ENCODE data around the gene SPDYE4.

SPDYE4 gene

GRCh38 chr17:8740486-8740885 lies 17.9 kb downstream of the SPDYE4 start:
- peak overlapping the region; percentile 71 for H3K4me3 ChIP-seq (ENCODE audit: low read length)
- peaks cover 8% of the 10 kb centered on the region; the same call in 1 of the 2 replicates for H3K4me1 ChIP-seq (ENCODE audit: low read length)
- H3K9ac ChIP-seq (ENCODE audit: low read length) = peak overlapping the region; percentile 48
- peaks cover 4% of the 10 kb centered on the region; the same call in 1 of the 2 replicates for H3K27me3 ChIP-seq (ENCODE audit: low read depth, low read length)
- H3K9me3 ChIP-seq (ENCODE audit: insufficient read depth, low read length) = no peaks in the 10 kb centered on the region
- no peaks in the 10 kb centered on the region for H3K79me2 ChIP-seq (ENCODE audit: low read length)
- TF ChIP-seq EZH2phosphoT487 (IDR thresholded peaks at IDR 0.05; ENCODE audit: low read depth) (no peak), CTCF (IDR thresholded peaks at IDR 0.05; ENCODE audit: low read depth, low read length) (peak; percentile 32)
- peak overlapping the region; percentile 75 for H3K4me2 ChIP-seq (ENCODE audit: low read length)
- no peak overlapping the region for H3K27ac ChIP-seq (ENCODE audit: low read length)
- H3K36me3 ChIP-seq (replicated peaks; ENCODE audit: low read depth, low read length) = no peaks in the 10 kb centered on the region
- H2AFZ ChIP-seq (ENCODE audit: low read depth, low read length) = peak overlapping the region; percentile 91
- no peaks in the 10 kb centered on the region for H4K20me1 ChIP-seq (ENCODE audit: insufficient read depth, low read length)

DNA sequence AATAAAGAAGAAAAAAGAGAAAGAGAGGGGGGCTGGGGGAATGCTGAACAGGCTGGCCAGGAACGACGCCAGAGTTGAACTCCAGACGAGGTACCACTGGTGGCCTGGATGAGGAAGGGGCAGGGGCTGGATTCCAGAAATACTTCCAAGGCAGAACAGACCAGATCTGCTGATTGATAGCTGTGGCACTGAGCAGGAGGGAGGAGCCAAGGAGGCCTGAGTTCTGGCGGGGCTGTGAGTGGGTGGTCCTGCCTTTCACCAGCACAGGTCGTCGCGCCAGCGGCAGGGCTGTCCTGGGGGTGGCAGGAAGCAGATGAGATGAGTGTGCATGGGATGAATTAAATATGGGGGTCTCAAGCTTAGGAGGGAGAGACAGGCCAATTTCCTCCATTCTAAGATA lies 19.2 kb downstream of the SPDYE4 start:
- Histone ChIP-seq H4K20me1 (ENCODE audit: insufficient read depth, low read length) (no peaks in the 10 kb centered on the region), H3K4me3 (ENCODE audit: low read length) (no peak overlapping the region), H3K9ac (ENCODE audit: low read length) (no peak overlapping the region), H3K27me3 (ENCODE audit: low read depth, low read length) (peaks cover 4% of the 10 kb centered on the region; the same call in 1 of the 2 replicates), H3K36me3 (replicated peaks; ENCODE audit: low read depth, low read length) (no peaks in the 10 kb centered on the region), H3K4me1 (ENCODE audit: low read length) (0 out of 2 replicates have a peak, but pooled peaks cover 4% of the 10 kb centered on the region), H3K27ac (ENCODE audit: low read length) (no peak overlapping the region), H3K4me2 (ENCODE audit: low read length) (no peak overlapping the region), H2AFZ (ENCODE audit: low read depth, low read length) (no peak overlapping the region), H3K9me3 (ENCODE audit: insufficient read depth, low read length) (no peaks in the 10 kb centered on the region), H3K79me2 (ENCODE audit: low read length) (no peaks in the 10 kb centered on the region)
- no peak for TF ChIP-seq EZH2phosphoT487 (IDR thresholded peaks at IDR 0.05; ENCODE audit: low read depth)

DNA sequence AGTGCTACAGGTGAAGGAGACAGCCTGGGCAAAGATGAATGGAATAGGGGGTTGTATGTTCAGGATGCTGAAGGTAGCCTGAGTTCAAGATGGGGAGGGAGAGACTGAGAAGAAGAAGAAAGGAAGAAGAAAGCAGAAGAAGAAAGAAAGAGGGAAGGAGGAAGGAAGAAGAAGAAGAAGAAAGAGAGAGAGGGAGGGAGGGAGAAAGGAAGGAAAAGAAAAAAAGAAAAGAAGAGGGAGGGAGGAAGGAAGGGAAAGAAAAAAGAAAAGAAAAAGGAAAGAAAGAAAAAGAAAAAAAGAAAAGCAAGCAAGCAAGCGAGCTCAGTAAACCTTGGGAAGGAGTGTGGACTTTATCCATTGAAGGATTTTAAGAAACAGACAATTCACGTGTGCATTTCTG lies 21.6 kb downstream of the SPDYE4 start:
- Histone ChIP-seq H3K4me3 (ENCODE audit: low read length) (no peak overlapping the region), H3K9me3 (ENCODE audit: insufficient read depth, low read length) (no peaks in the 10 kb centered on the region), H2AFZ (ENCODE audit: low read depth, low read length) (no peak overlapping the region), H3K4me2 (ENCODE audit: low read length) (no peak overlapping the region), H3K9ac (ENCODE audit: low read length) (no peak overlapping the region), H3K27ac (ENCODE audit: low read length) (no peak overlapping the region), H3K79me2 (ENCODE audit: low read length) (no peaks in the 10 kb centered on the region), H4K20me1 (ENCODE audit: insufficient read depth, low read length) (no peaks in the 10 kb centered on the region), H3K27me3 (ENCODE audit: low read depth, low read length) (peaks cover 4% of the 10 kb centered on the region; the same call in 1 of the 2 replicates), H3K36me3 (replicated peaks; ENCODE audit: low read depth, low read length) (no peaks in the 10 kb centered on the region), H3K4me1 (ENCODE audit: low read length) (0 out of 2 replicates have a peak, but pooled peaks cover 4% of the 10 kb centered on the region)
- no peak for TF ChIP-seq CTCF (IDR thresholded peaks at IDR 0.05; ENCODE audit: low read depth, low read length)
- TF ChIP-seq EZH2phosphoT487 (IDR thresholded peaks at IDR 0.05; ENCODE audit: low read depth) = no peak

DNA sequence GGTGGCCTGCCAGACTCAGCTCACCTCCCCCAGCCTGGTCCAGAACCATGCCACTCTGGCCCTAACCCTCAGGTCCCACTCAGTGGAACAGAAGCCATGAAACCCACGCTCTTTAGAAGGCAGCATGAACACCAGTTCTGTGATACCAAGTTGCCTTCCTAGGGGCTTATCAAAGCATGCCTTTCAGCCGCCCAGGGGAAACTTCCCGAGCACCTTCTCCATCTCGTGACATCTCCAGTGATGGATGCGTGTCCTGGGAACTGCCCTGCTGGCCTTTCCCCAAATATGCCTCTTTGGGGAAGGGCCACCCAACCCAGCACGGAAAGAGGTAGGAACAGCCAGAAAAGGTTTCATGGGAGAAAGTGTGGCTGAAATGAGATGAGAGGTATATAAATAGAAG lies 22.0 kb downstream of the SPDYE4 start:
- H3K27me3 ChIP-seq (ENCODE audit: low read depth, low read length) = peaks cover 4% of the 10 kb centered on the region; the same call in 1 of the 2 replicates
- no peak overlapping the region for H3K9ac ChIP-seq (ENCODE audit: low read length)
- no peak overlapping the region for H2AFZ ChIP-seq (ENCODE audit: low read depth, low read length)
- no peaks in the 10 kb centered on the region for H3K9me3 ChIP-seq (ENCODE audit: insufficient read depth, low read length)
- no peak overlapping the region for H3K4me3 ChIP-seq (ENCODE audit: low read length)
- 0 out of 2 replicates have a peak, but pooled peaks cover 4% of the 10 kb centered on the region for H3K4me1 ChIP-seq (ENCODE audit: low read length)
- no peak overlapping the region for H3K4me2 ChIP-seq (ENCODE audit: low read length)
- TF ChIP-seq CTCF (IDR thresholded peaks at IDR 0.05; ENCODE audit: low read depth, low read length) (no peak), EZH2phosphoT487 (IDR thresholded peaks at IDR 0.05; ENCODE audit: low read depth) (no peak)
- H3K79me2 ChIP-seq (ENCODE audit: low read length) = no peaks in the 10 kb centered on the region
- no peak overlapping the region for H3K27ac ChIP-seq (ENCODE audit: low read length)
- no peaks in the 10 kb centered on the region for H3K36me3 ChIP-seq (replicated peaks; ENCODE audit: low read depth, low read length)
- no peaks in the 10 kb centered on the region for H4K20me1 ChIP-seq (ENCODE audit: insufficient read depth, low read length)
